Measurements from ENCODE around the gene ATXN10. TPM values are rescaled to one million over a fixed set of nuclear protein-coding genes. Genes with fewer than 3 reads are reported as not detected.

The ATXN10 gene
- polyA plus RNA-seq, 3 donors: 60.1 to 106 (median 92.4) TPM

DNA sequence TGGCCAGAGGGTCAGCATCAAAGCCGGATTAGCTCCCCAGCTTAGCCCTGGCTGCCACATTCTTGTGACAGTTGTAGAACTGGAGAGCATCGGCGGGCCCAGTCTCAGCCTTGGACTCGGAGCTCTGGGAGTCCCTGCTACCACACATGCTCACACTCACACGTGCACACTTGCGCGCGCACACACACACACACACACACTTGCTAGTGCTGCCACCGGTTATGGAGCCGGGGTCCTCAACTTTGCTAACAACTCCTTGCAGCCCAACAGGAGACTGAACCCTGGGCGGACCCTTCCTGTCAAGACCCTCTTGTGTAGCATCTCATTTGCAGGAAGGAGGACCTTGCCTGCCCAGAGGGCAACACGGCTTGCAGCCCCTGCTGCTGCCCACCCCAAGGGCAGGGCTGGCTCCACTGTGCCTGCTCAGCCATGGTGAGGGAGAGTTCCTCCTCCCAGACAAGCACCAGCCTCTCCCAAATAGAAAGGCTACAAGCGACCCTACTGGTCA, 197.8 kb downstream of the ATXN10 start:
- Histone ChIP-seq H3K9me3 (replicated peaks in 1 of 2; ENCODE audit: control insufficient read depth in 1 of 2, insufficient read depth in 1 of 2, low read length in 2 of 2) (peaks cover 4 to 14% of the 10 kb centered on the region in 2 donors), H3K4me1 (ENCODE audit: control insufficient read depth in 1 of 2, insufficient read depth in 2 of 2, low read length in 2 of 2) (no peaks in the 10 kb centered on the region), H3K79me2 (ENCODE audit: insufficient read depth, low read length) (no peaks in the 10 kb centered on the region), H3K36me3 (replicated peaks in 1 of 2; ENCODE audit: control insufficient read depth in 1 of 2, insufficient read depth in 2 of 2, low read length in 2 of 2) (no peaks in the 10 kb centered on the region), H4K20me1 (ENCODE audit: insufficient read depth, low read length) (no peaks in the 10 kb centered on the region), H2AFZ (ENCODE audit: insufficient read depth, low read depth, low read length, poor library complexity, severe bottlenecking) (no peak overlapping the region), H3K4me3 (replicated peaks in 1 of 3; ENCODE audit: low read depth in 2 of 3, low read length in 3 of 3) (no peak overlapping the region), H3K9ac (ENCODE audit: insufficient read depth, low read length, poor library complexity, severe bottlenecking) (no peak overlapping the region), H3K27me3 (ENCODE audit: control insufficient read depth in 2 of 2, insufficient read depth in 2 of 2, low read length in 2 of 2) (peaks cover 18 to 65% of the 10 kb centered on the region in 2 donors), H3K4me2 (replicated peaks; ENCODE audit: extremely low read depth, low read length, poor library complexity, severe bottlenecking) (no peak overlapping the region), H3K27ac (ENCODE audit: low read depth in 1 of 2, low read length in 2 of 2) (no peak overlapping the region)
- intact Hi-C loops (cut with micrococcal nuclease): loop anchor here in 1 of 2 donors (10.0 kb wide), 1 partner anchor 245 kb away; no protein-coding TSS in a partner anchor
- Mint-ChIP-seq H3K4me3 (peak overlapping the region in 1 of 2 donors; percentile 86), H3K27ac (no peak overlapping the region), H3K4me1 (peaks cover 5% of the 10 kb centered on the region), H3K36me3 (peaks cover 2 to 8% of the 10 kb centered on the region in 2 donors), H3K27me3 (ENCODE audit: low read depth in 3 of 3) (peaks cover 58 to 83% (median 64%) of the 10 kb centered on the region in 3 donors), H3K9me3 (peaks cover 5 to 22% (median 14%) of the 10 kb centered on the region in 7 donors)
- DNase-seq: no peak
- TF ChIP-seq, protein P1, sequence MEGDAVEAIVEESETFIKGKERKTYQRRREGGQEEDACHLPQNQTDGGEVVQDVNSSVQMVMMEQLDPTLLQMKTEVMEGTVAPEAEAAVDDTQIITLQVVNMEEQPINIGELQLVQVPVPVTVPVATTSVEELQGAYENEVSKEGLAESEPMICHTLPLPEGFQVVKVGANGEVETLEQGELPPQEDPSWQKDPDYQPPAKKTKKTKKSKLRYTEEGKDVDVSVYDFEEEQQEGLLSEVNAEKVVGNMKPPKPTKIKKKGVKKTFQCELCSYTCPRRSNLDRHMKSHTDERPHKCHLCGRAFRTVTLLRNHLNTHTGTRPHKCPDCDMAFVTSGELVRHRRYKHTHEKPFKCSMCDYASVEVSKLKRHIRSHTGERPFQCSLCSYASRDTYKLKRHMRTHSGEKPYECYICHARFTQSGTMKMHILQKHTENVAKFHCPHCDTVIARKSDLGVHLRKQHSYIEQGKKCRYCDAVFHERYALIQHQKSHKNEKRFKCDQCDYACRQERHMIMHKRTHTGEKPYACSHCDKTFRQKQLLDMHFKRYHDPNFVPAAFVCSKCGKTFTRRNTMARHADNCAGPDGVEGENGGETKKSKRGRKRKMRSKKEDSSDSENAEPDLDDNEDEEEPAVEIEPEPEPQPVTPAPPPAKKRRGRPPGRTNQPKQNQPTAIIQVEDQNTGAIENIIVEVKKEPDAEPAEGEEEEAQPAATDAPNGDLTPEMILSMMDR (IDR thresholded peaks at IDR 0.05): no peak
- WGBS (ENCODE audit: insufficient coverage): 84% methylated on average over 11 of the region's 13 CpGs

DNA sequence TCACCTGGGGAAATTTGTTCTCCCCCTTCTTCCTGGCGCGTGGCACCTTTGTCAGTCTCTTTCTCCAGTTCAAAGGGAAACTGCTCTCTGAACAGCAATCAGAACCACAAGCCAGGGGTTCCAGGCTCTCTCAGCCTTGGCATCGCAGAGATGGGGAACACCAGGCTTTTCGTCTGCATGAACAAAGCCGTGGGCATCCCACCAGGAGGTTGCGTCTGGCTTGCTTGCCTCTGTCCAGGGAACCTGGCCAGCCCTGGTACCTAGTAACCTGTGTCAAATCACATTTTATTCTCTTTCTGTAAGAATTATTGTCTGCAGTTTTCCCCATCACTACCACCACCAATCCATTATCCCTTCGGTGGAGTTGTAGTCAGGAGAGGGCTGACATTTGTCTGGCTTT, 198.4 kb downstream of the ATXN10 start:
- Mint-ChIP-seq H3K4me3 (peak overlapping the region in 1 of 2 donors; percentile 55), H3K9me3 (peaks cover 5 to 22% (median 14%) of the 10 kb centered on the region in 7 donors), H3K27ac (no peak overlapping the region), H3K36me3 (peaks cover 2 to 6% of the 10 kb centered on the region in 2 donors), H3K4me1 (peaks cover 5% of the 10 kb centered on the region), H3K27me3 (ENCODE audit: low read depth in 3 of 3) (peaks cover 54 to 82% (median 63%) of the 10 kb centered on the region in 3 donors)
- Histone ChIP-seq H3K36me3 (replicated peaks in 1 of 2; ENCODE audit: control insufficient read depth in 1 of 2, insufficient read depth in 2 of 2, low read length in 2 of 2) (no peaks in the 10 kb centered on the region), H3K9me3 (replicated peaks in 1 of 2; ENCODE audit: control insufficient read depth in 1 of 2, insufficient read depth in 1 of 2, low read length in 2 of 2) (peaks cover 4 to 14% of the 10 kb centered on the region in 2 donors), H3K4me3 (replicated peaks in 1 of 3; ENCODE audit: low read depth in 2 of 3, low read length in 3 of 3) (no peak overlapping the region), H3K9ac (ENCODE audit: insufficient read depth, low read length, poor library complexity, severe bottlenecking) (no peak overlapping the region), H2AFZ (ENCODE audit: insufficient read depth, low read depth, low read length, poor library complexity, severe bottlenecking) (no peak overlapping the region), H3K27me3 (ENCODE audit: control insufficient read depth in 2 of 2, insufficient read depth in 2 of 2, low read length in 2 of 2) (peaks cover 15 to 62% of the 10 kb centered on the region in 2 donors), H3K27ac (ENCODE audit: low read depth in 1 of 2, low read length in 2 of 2) (no peak overlapping the region), H3K79me2 (ENCODE audit: insufficient read depth, low read length) (no peaks in the 10 kb centered on the region), H3K4me1 (ENCODE audit: control insufficient read depth in 1 of 2, insufficient read depth in 2 of 2, low read length in 2 of 2) (no peaks in the 10 kb centered on the region), H3K4me2 (replicated peaks; ENCODE audit: extremely low read depth, low read length, poor library complexity, severe bottlenecking) (no peak overlapping the region), H4K20me1 (ENCODE audit: insufficient read depth, low read length) (no peaks in the 10 kb centered on the region)
- intact Hi-C loops (cut with micrococcal nuclease): loop anchor here in 1 of 2 donors (10.0 kb wide), 1 partner anchor 295 kb away; no protein-coding TSS in a partner anchor
- WGBS (ENCODE audit: insufficient coverage): 98% methylated on average over 5 of the region's 7 CpGs
- DNase-seq: no peak
- TF ChIP-seq, protein P1 (IDR thresholded peaks at IDR 0.05): no peak

Measured in CD14-positive monocyte (primary cell).